WI38 (cell line): ENCODE results near the gene FAM229B.

Source experiments
- H3K4me3 ChIP-seq: 2 replicates; pipeline ENCODE4 v1.5.1; 2011; ENCODE audit warnings: low read depth, mild to moderate bottlenecking, control low read depth, low read length
- CTCF ChIP-seq: IDR thresholded peaks from 2 replicates; pipeline ENCODE4 v1.5.1; 2012; ENCODE audit warnings: low read depth, mild to moderate bottlenecking, control low read depth, low read length

FAM229B gene

GRCh38 chr6:112145080-112145573 lies 57.7 kb downstream of the FAM229B start:
- no peak for TF ChIP-seq CTCF
- H3K4me3 ChIP-seq: no peak overlapping the region

- no peak overlapping the region for H3K4me3 ChIP-seq
- no peak for TF ChIP-seq CTCF
Observed at GRCh38 chr6:112148103-112148502, 60.7 kb downstream of the FAM229B start.

- TF ChIP-seq CTCF: no peak
- no peak overlapping the region for H3K4me3 ChIP-seq
Observed at GRCh38 chr6:112149236-112149635, 61.8 kb downstream of the FAM229B start.

GRCh38 chr6:112149719-112150263 lies 62.4 kb downstream of the FAM229B start:
- no peak for TF ChIP-seq CTCF
- no peak overlapping the region for H3K4me3 ChIP-seq

GRCh38 chr6:112150363-112150762 lies 63.0 kb downstream of the FAM229B start:
- no peak overlapping the region for H3K4me3 ChIP-seq
- no peak for TF ChIP-seq CTCF
